LNCaP clone FGC (cell line): ENCODE results near the gene ZNF26.
A peak's percentile ranks its signal among the peaks of the same experiment; 100 is the strongest.
"Not testable (repeated sequence)": the region's sequence is repeated elsewhere in the genome, so short reads cannot be mapped to it uniquely, and the experiment has no call there.

Source experiments
- DNase-seq: peaks from one replicate; pipeline ENCODE4 v3.0.0-alpha.2; 2011; ENCODE audit warnings: low read depth
- H3K4me3 ChIP-seq: 2 replicates; pipeline ENCODE4 v1.5.1; 2011; ENCODE audit warnings: mild to moderate bottlenecking, low read depth, low read length, control low read depth
- TF ChIP-seq, protein P1 (sequence below): IDR thresholded peaks from 2 replicates; pipeline ENCODE4 v1.5.1; 2012; ENCODE audit warnings: mild to moderate bottlenecking; ENCODE audit not compliant: control insufficient read depth, insufficient read depth; ENCODE audit errors: extremely low read depth

Gene ZNF26, protein sequence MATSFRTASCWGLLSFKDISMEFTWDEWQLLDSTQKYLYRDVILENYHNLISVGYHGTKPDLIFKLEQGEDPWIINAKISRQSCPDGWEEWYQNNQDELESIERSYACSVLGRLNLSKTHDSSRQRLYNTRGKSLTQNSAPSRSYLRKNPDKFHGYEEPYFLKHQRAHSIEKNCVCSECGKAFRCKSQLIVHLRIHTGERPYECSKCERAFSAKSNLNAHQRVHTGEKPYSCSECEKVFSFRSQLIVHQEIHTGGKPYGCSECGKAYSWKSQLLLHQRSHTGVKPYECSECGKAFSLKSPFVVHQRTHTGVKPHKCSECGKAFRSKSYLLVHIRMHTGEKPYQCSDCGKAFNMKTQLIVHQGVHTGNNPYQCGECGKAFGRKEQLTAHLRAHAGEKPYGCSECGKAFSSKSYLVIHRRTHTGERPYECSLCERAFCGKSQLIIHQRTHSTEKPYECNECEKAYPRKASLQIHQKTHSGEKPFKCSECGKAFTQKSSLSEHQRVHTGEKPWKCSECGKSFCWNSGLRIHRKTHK

DNA sequence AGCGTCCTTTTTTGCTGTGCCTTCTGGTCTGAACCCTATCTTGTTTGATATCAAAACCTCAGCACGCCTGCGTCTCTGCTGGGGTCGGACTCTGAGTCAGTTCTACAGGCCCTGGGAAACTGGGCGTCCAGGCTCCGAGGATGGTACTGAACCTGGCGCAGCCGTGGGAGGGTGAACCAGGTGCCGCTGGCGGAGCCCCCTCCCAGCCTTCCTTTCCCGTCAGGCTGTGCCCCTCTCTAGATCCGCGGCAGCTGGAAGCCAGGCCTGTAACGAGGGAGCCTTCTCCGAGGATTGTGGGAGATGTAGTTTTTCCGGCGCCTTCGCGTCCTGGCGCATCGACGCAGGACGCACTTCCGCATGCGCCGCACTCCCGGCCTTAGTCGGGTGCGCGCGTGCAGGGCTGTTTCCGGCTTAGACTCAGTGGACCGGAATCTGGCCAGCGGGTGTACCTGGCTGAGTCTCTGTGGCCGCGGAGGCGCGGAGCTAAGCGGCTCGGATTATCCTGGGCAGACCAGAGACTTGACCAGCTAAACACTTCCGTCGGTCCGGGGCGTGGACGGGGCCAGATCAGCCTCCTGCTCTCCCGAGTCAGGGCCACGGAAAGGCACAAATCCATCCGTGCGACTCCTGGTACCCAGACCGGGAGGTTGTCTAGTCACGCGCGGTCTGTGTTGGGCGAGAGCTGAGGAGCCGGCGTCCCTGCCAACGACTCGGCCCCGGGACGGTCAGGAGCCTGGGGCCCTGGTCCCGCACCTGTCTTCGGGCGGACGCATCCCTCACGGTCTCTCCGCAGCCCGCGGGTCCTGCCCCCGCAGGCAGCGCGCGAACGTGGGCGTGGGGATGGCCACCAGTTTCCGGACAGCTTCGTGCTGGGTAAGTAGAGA, at the start of gene ZNF26:
Gene ZNF26, plus strand, starts transcription at position 367 of the 884 bp plus-strand sequence. Its CDS starts 474 bp downstream, at position 841.
- peak within 1 kb of the TSS; percentile 64 for H3K4me3 ChIP-seq
- TF ChIP-seq, protein P1, sequence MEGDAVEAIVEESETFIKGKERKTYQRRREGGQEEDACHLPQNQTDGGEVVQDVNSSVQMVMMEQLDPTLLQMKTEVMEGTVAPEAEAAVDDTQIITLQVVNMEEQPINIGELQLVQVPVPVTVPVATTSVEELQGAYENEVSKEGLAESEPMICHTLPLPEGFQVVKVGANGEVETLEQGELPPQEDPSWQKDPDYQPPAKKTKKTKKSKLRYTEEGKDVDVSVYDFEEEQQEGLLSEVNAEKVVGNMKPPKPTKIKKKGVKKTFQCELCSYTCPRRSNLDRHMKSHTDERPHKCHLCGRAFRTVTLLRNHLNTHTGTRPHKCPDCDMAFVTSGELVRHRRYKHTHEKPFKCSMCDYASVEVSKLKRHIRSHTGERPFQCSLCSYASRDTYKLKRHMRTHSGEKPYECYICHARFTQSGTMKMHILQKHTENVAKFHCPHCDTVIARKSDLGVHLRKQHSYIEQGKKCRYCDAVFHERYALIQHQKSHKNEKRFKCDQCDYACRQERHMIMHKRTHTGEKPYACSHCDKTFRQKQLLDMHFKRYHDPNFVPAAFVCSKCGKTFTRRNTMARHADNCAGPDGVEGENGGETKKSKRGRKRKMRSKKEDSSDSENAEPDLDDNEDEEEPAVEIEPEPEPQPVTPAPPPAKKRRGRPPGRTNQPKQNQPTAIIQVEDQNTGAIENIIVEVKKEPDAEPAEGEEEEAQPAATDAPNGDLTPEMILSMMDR: no peak
- peak; percentile 78 for DNase-seq

DNA sequence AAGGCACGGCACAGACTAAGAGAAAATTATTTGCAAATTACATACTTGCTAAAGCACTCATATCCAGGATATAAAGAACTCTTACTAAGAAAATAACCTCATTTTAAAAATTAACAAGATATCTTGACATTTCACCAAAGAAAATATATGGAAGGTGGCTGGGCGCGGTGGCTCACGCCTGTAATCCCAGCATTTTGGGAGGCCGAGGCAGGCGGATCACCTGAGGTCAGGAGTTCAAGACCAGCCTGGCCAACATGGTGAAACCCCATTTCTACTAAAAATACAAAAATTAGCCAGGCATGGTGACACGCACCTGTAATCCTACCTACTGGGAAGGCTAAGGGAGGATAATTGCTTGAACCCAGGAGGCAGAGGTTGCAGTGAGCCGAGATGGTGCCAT, 49.2 kb upstream of the ZNF26 start:
- DNase-seq, H3K4me3 ChIP-seq: not testable (repeated sequence)

GRCh38 chr12:132937476-132937875, 48.7 kb upstream of the ZNF26 start:
- TF ChIP-seq, protein P1: no peak
- DNase-seq: no peak
- no peak overlapping the region for H3K4me3 ChIP-seq

DNA sequence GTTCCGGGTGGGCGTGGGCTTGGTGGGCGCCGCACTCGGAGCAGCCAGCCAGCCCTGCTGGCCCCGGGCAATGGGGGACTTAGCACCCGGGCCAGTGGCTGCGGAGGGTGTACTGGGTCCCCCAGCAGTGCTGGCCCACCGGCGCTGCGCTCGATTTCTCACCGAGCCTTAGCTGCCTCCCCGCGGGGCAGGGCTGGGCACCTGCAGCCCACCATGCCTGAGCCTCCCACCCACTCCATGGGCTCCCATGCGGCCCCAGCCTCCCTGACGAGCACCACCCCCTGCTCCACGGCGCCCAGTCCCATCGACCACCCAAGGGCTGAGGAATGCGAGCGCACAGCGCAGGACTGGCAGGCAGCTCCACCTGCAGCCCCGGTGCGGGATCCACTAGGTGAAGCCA, 47.4 kb upstream of the ZNF26 start:
- DNase-seq, H3K4me3 ChIP-seq: not testable (repeated sequence)

- H3K4me3 ChIP-seq: no peak overlapping the region
- TF ChIP-seq, protein P1: no peak
- no peak for DNase-seq
These were observed 46.0 kb upstream of the ZNF26 start for GRCh38 chr12:132940071-132940719.

- no peak overlapping the region for H3K4me3 ChIP-seq
- DNase-seq: no peak
- TF ChIP-seq, protein P1: no peak
These were observed 44.7 kb upstream of the ZNF26 start for GRCh38 chr12:132941336-132941954.

DNA sequence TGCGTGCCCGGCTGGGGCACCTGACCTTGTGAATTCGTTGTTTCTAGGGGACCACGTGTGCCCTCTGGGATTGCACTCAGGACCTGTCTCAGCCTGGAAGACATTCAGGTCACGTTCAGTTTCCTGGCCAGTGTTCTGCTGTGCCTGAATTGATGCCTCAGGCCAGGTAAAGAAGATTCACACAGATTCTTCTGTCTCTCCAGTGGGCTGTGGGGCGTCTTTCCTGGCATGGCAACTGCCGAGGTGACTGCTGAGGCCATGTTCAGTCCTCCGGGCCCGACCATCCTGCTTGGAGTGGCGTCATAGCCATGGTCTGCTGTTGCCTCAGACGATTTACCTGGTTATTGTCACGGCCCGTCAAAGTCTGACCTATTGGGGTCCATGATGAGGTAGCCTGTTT, 43.6 kb upstream of the ZNF26 start:
- H3K4me3 ChIP-seq: no peak overlapping the region
- TF ChIP-seq, protein P1: no peak

More for the DNA sequence above, 43.6 kb upstream of the ZNF26 start:
- no peak for DNase-seq
